ENCODE measurements around the gene MGAT4A. TPM values are rescaled to one million over a fixed set of nuclear protein-coding genes. Genes with fewer than 3 reads are reported as not detected.

The MGAT4A gene
- 38.6 TPM for total RNA-seq

GRCh38 chr2:98731041-98731893 lies at the start of gene MGAT4A:
MGAT4A (minus strand) TSS chr2:98731132; CDS start chr2:98726332, 4,800 bp downstream.

DNA sequence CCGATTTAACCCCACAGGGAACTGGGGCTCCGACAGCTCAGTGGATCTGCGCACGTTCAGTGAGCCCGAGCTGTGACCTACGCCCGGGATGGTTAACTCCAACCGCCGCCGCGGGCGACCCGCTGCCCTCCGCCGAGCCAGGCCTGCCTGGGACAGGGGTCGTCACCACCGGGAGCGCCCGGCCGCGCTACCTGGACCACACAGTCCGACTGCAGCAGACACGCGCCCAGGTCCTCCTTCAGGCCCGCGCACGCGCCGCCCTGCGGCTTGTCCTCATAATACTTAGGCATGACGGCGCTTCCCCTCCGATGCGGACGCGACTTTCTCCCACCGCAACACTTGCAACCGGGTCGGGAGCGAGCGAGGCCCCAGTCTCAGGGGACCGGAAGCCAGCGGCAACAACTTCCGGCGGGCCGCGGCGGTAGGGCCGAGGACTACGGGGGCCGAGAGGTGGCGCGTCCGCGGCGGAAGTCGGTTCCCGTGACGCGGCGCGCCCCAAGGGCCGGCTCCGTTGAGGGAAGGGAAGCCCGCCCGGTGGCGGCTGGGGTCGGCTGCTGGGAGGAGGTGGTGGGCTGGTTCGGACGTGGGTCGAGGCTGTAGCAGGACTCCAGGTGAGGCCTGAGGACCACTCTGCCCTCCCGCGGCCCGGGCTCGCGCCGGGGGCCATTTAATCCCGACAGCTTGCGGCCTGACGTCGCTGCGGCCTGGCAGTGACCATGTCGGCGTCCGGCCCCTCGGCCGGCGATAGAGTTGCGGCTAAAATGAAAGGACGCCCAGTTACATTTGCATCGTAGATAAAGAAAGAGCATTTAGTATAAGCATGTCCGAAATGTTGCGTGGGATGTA lies 122.6 kb downstream of the MGAT4A start, which contains the start of the genes COA5 and UNC50:
TSS of gene COA5 (minus strand) at position 397 of the 846 bp plus-strand sequence. CDS start at position 290, 107 bp downstream.
TSS of gene UNC50 (plus strand) at position 474 of the 846 bp plus-strand sequence. CDS start 1,171 bp downstream, outside the sequence.

Other genes starting within 250 kb of the MGAT4A start
- gene COA5, start 122.6 kb downstream of the MGAT4A start, total RNA-seq: 82.3 TPM
- 56.0 TPM for gene UNC50, start 122.5 kb downstream of the MGAT4A start, total RNA-seq
- gene CRACDL, start 205.1 kb upstream of the MGAT4A start, total RNA-seq: 4.6 TPM